H9 (cell line): ENCODE data around the gene PELI2. TPM values are rescaled to one million over a fixed set of nuclear protein-coding genes. Genes with fewer than 3 reads are reported as not detected.

ENCODE experiments used
- DNase-seq: peaks from one replicate; pipeline ENCODE4 v3.0.0-alpha.2; 2017
- H2AFZ ChIP-seq: one replicate; pipeline ENCODE4 v1.6.1; 2013; ENCODE audit warnings: mild to moderate bottlenecking, low read length, control low read depth, moderate library complexity
- H2AK5ac ChIP-seq: 2 replicates; pipeline ENCODE4 v1.6.1; 2013; ENCODE audit warnings: low read length, control low read depth, mixed read lengths; ENCODE audit not compliant: insufficient read length
- H2BK120ac ChIP-seq: one replicate; pipeline ENCODE4 v1.6.1; 2013; ENCODE audit warnings: low read depth, mild to moderate bottlenecking, low read length, control low read depth, inconsistent platforms; ENCODE audit not compliant: poor library complexity, severe bottlenecking
- H2BK12ac ChIP-seq: 2 replicates; pipeline ENCODE4 v1.6.1; 2013; ENCODE audit warnings: low read length, control low read depth, mixed read lengths, low read depth; ENCODE audit not compliant: insufficient read length
- H2BK15ac ChIP-seq: 2 replicates; pipeline ENCODE4 v1.6.1; 2013; ENCODE audit warnings: low read depth, low read length, control low read depth
- H2BK20ac ChIP-seq: one replicate; pipeline ENCODE4 v1.6.1; 2013; ENCODE audit warnings: low read depth, mild to moderate bottlenecking, low read length, control low read depth, inconsistent platforms; ENCODE audit not compliant: poor library complexity, severe bottlenecking
- H2BK5ac ChIP-seq: 2 replicates; pipeline ENCODE4 v1.6.1; 2013; ENCODE audit warnings: low read length, control low read depth, mixed read lengths; ENCODE audit not compliant: insufficient read length
- H3K14ac ChIP-seq: 2 replicates; pipeline ENCODE4 v1.6.1; 2013; ENCODE audit warnings: low read length, control low read depth; ENCODE audit not compliant: insufficient read depth
- H3K18ac ChIP-seq: 2 replicates; pipeline ENCODE4 v1.6.1; 2013; ENCODE audit warnings: low read depth, mild to moderate bottlenecking, mixed read lengths, low read length, control low read depth; ENCODE audit not compliant: insufficient read length
- H3K23ac ChIP-seq: 2 replicates; pipeline ENCODE4 v1.6.1; 2013; ENCODE audit warnings: low read length, control low read depth, mixed read lengths, low read depth; ENCODE audit not compliant: insufficient read length
- H3K23me2 ChIP-seq: 2 replicates; pipeline ENCODE4 v1.6.1; 2013; ENCODE audit warnings: low read depth, mild to moderate bottlenecking, mixed read lengths, low read length, control low read depth; ENCODE audit not compliant: insufficient read length, poor library complexity, severe bottlenecking
- H3K27ac ChIP-seq: 2 replicates; pipeline ENCODE4 v1.5.1; 2013; ENCODE audit warnings: low read length, control low read depth, mixed read lengths, low read depth; ENCODE audit not compliant: insufficient read length
- H3K27me3 ChIP-seq: 2 replicates; pipeline ENCODE4 v1.6.1; 2013; ENCODE audit warnings: low read length, control low read depth, inconsistent platforms; ENCODE audit not compliant: insufficient read depth
- H3K4ac ChIP-seq: 2 replicates; pipeline ENCODE4 v1.6.1; 2013; ENCODE audit warnings: low read depth, mild to moderate bottlenecking, control low read depth, inconsistent platforms, low read length, moderate library complexity
- H3K4me1 ChIP-seq: 2 replicates; pipeline ENCODE4 v1.6.1; 2013; ENCODE audit warnings: low read length, control low read depth, inconsistent platforms; ENCODE audit not compliant: insufficient read depth
- H3K4me2 ChIP-seq: 2 replicates; pipeline ENCODE4 v1.6.1; 2013; ENCODE audit warnings: low read length, control low read depth, mixed read lengths; ENCODE audit not compliant: insufficient read length, insufficient read depth
- H3K56ac ChIP-seq: 2 replicates; pipeline ENCODE4 v1.6.1; 2013; ENCODE audit warnings: low read depth, mild to moderate bottlenecking, mixed read lengths, low read length, control low read depth; ENCODE audit not compliant: insufficient read length
- H3K79me1 ChIP-seq: 2 replicates; pipeline ENCODE4 v1.6.1; 2013; ENCODE audit warnings: low read depth, mild to moderate bottlenecking, moderate library complexity, low read length, control low read depth, inconsistent platforms; ENCODE audit not compliant: insufficient read depth, poor library complexity, severe bottlenecking
- H3K79me2 ChIP-seq: 2 replicates; pipeline ENCODE4 v1.6.1; 2013; ENCODE audit warnings: low read length, control low read depth, inconsistent platforms; ENCODE audit not compliant: insufficient read depth
- H3K9ac ChIP-seq: 2 replicates; pipeline ENCODE4 v1.6.1; 2013; ENCODE audit warnings: low read length, control low read depth, mixed read lengths; ENCODE audit not compliant: insufficient read length; ENCODE audit errors: extremely low read depth
- H3K9me3 ChIP-seq: one replicate; pipeline ENCODE4 v1.6.1; 2013; ENCODE audit warnings: low read depth, low read length, inconsistent platforms; ENCODE audit not compliant: control insufficient read depth
- H3T11ph ChIP-seq: one replicate; pipeline ENCODE4 v1.6.1; 2013; ENCODE audit warnings: mild to moderate bottlenecking, low read length, control low read depth, inconsistent platforms
- H4K20me1 ChIP-seq: one replicate; pipeline ENCODE4 v1.6.1; 2013; ENCODE audit not compliant: control insufficient read depth, insufficient read length, insufficient read depth
- H4K5ac ChIP-seq: 2 replicates; pipeline ENCODE4 v1.6.1; 2013; ENCODE audit warnings: low read depth, mild to moderate bottlenecking, mixed read lengths, low read length, control low read depth; ENCODE audit not compliant: insufficient read length
- H4K8ac ChIP-seq: replicated peaks from 2 replicates; pipeline ENCODE4 v1.6.1; 2013; ENCODE audit warnings: low read length, control low read depth, mixed read lengths, low read depth; ENCODE audit not compliant: insufficient read length
- H4K91ac ChIP-seq: 2 replicates; pipeline ENCODE4 v1.6.1; 2013; ENCODE audit warnings: low read depth, mild to moderate bottlenecking, moderate library complexity, mixed read lengths, low read length, control low read depth; ENCODE audit not compliant: insufficient read length
- H3K27ac Mint-ChIP-seq, 3 experiments: 2 replicates in 2 of 3; 3 replicates in 1 of 3; pipeline ENCODE4 v1.8.0; 2020 to 2021; ENCODE audit warnings: mixed read lengths in 3 of 3, mild to moderate bottlenecking in 1 of 3, moderate library complexity in 1 of 3
- H3K27me3 Mint-ChIP-seq: 2 replicates; pipeline ENCODE4 v1.8.0; 2021; ENCODE audit warnings: low read depth, mild to moderate bottlenecking, moderate library complexity, mixed read lengths
- H3K36me3 Mint-ChIP-seq, 3 experiments: 2 replicates in 2 of 3; 3 replicates in 1 of 3; pipeline ENCODE4 v1.8.0; 2020 to 2021; ENCODE audit warnings: low read depth in 3 of 3, mixed read lengths in 3 of 3; ENCODE audit not compliant: insufficient read depth in 1 of 3
- H3K4me1 Mint-ChIP-seq, 2 experiments: 2 replicates each; pipeline ENCODE4 v1.8.0; 2020; ENCODE audit warnings: mixed read lengths in 2 of 2
- H3K4me3 Mint-ChIP-seq, 2 experiments: 2 replicates in 1 of 2; 3 replicates in 1 of 2; pipeline ENCODE4 v1.8.0; 2020 to 2021; ENCODE audit warnings: mild to moderate bottlenecking in 2 of 2, mixed read lengths in 2 of 2, moderate library complexity in 1 of 2
- H3K9me3 Mint-ChIP-seq, 2 experiments: 2 replicates in 1 of 2; 3 replicates in 1 of 2; pipeline ENCODE4 v1.8.0; 2020; ENCODE audit warnings: mild to moderate bottlenecking in 2 of 2, mixed read lengths in 2 of 2, moderate library complexity in 1 of 2
- WGBS: extraction: QIAGEN DNeasy Blood & Tissue Kit; methylation state at CpG from one replicate; pipeline ENCODE4 v1.1.7; 2013; ENCODE audit warnings: missing lambda C conversion rate, low lambda C conversion rate, mixed read lengths; ENCODE audit not compliant: insufficient read length; ENCODE audit errors: extremely low coverage; 5-methylcytosine and 5-hydroxymethylcytosine counted together
- total RNA-seq: library from RNA; stranded (reverse); gene quantifications from 2 replicates; pipeline ENCODE4 v1.2.1, GENCODE V29; 2021
- TF ChIP-seq, protein P1 (sequence below): fragments of 200-600 bp; sonication (generic); conservative IDR thresholded peaks from 3 replicates; pipeline ENCODE4 v1.8.0; 2021; ENCODE audit warnings: antibody characterized with exemption, mild to moderate bottlenecking

PELI2 gene
- total RNA-seq, 1 experiment from 2014 or later = 18.0 TPM

DNA sequence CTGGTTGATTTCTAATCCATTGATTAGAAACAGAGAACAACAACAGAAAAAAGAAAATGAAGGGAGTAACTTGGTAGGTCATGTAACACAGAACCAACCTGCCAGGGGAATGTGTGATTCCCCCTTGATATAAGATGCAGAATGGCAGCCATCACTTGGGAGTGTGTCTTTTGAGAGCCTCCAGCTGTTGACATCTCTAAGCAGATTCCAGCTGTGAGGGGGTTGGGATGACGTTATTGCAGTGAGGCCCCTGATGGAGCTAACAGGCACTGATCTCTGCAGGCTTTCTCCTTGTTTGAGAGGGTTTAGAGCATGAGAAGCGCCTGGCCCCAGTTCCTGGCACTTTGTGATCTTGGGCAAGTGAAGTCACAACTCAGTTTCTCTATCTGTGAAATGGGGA lies 124.9 kb downstream of the PELI2 start:
- H2AFZ ChIP-seq = no peak overlapping the region
- Mint-ChIP-seq H3K4me3 (no peak overlapping the region), H3K9me3 (no peaks in the 10 kb centered on the region), H3K27ac (no peak overlapping the region), H3K36me3 (no peaks in the 10 kb centered on the region), H3K27me3 (no peaks in the 10 kb centered on the region), H3K4me1 (peaks cover 2 to 6% of the 10 kb centered on the region in 2 experiments; a peak in 2 of 4 replicates)
- no peak overlapping the region for H4K5ac ChIP-seq
- no peak for DNase-seq
- H3K14ac ChIP-seq = no peak overlapping the region
- no peak overlapping the region for H2BK120ac ChIP-seq
- TF ChIP-seq, protein P1, sequence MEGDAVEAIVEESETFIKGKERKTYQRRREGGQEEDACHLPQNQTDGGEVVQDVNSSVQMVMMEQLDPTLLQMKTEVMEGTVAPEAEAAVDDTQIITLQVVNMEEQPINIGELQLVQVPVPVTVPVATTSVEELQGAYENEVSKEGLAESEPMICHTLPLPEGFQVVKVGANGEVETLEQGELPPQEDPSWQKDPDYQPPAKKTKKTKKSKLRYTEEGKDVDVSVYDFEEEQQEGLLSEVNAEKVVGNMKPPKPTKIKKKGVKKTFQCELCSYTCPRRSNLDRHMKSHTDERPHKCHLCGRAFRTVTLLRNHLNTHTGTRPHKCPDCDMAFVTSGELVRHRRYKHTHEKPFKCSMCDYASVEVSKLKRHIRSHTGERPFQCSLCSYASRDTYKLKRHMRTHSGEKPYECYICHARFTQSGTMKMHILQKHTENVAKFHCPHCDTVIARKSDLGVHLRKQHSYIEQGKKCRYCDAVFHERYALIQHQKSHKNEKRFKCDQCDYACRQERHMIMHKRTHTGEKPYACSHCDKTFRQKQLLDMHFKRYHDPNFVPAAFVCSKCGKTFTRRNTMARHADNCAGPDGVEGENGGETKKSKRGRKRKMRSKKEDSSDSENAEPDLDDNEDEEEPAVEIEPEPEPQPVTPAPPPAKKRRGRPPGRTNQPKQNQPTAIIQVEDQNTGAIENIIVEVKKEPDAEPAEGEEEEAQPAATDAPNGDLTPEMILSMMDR = no peak
- no peak overlapping the region for H2BK5ac ChIP-seq
- H3K27ac ChIP-seq = no peak overlapping the region
- no peak overlapping the region for H4K8ac ChIP-seq
- no peak overlapping the region for H3K56ac ChIP-seq
- H3K4me1 ChIP-seq = no peaks in the 10 kb centered on the region
- H3K4me2 ChIP-seq = no peak overlapping the region
- no peak overlapping the region for H3K9ac ChIP-seq
- H2BK12ac ChIP-seq = no peak overlapping the region
- H3K4ac ChIP-seq = no peak overlapping the region
- H3T11ph ChIP-seq = no peak overlapping the region
- no peak overlapping the region for H2BK20ac ChIP-seq
- WGBS = no CpG with 5 or more reads among the region's 2 CpGs
- no peaks in the 10 kb centered on the region for H3K9me3 ChIP-seq
- no peak overlapping the region for H3K18ac ChIP-seq
- no peaks in the 10 kb centered on the region for H3K79me2 ChIP-seq
- H4K20me1 ChIP-seq = no peaks in the 10 kb centered on the region
- H2AK5ac ChIP-seq = no peak overlapping the region
- H3K23me2 ChIP-seq = no peaks in the 10 kb centered on the region
- no peaks in the 10 kb centered on the region for H3K27me3 ChIP-seq
- H3K79me1 ChIP-seq = no peaks in the 10 kb centered on the region
- H4K91ac ChIP-seq = no peak overlapping the region
- H2BK15ac ChIP-seq = no peak overlapping the region
- H3K23ac ChIP-seq = no peak overlapping the region
